NCI-H82 (cell line): ENCODE measurements around the gene NUP188.

Experiments used
- DNase-seq: peaks from one replicate; lab custom pipeline; 2025; lab: John Stamatoyannopoulos, UW

NUP188 gene

DNA sequence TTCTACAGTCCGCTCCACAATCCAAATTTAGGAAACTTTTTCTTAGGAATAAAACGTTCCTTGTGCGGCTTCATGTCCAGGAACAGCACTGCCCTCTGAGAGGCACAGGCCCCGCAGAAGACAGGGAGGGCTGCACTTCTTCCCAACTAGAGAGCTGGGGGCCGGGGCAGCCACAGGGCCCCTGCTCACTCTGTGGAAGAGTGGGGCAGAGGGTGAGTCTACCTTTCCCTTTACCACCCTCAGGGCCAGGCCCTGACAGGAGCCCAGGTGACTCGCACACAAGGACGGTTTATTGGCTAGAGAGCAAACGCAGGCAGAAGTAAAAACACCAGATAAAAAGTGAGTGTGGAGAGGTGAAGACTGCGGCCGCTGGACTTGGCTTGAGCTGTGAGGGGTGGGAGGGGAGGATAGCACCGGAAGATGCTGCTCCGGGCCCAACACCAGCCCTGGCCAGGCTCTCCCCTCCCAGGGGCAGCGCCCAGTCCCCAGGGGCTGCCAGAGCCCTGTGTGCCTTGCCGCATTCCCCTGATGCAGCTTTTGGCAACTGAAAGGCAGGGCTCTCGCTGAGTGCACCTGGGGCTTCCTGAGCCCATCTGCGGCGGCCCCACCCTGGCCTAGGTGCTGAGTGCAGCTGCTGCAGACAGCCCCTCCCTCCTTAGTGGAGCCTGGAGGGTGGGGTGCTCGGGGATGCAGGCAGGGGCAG lies 60.4 kb downstream of the NUP188 start:
- DNase-seq, result no peak

DNA sequence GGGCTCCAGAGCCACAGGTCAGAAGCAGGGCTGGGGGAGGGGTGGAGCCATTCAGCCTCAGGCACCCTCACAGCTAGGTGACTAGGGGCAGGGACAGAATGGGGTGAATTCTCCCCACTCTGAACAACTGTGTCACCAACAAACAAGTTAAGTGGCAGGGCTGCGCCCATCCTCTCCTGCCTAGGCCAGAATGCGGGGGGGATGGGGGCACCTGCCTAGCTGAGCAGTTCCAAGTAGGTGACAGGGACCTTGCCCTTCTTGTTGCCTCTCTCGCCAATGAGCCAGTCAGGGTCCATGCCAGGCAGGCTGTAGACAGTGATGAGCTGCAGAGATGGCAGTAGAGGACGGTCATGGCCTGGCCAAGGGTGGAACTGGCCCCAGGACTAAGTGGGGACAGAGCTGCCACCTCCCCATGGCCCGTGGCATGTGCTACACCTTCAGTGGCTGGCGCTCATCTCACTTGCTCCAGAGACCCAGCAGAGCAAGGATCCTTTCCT lies 61.0 kb downstream of the NUP188 start:
- DNase-seq, result no peak

DNA sequence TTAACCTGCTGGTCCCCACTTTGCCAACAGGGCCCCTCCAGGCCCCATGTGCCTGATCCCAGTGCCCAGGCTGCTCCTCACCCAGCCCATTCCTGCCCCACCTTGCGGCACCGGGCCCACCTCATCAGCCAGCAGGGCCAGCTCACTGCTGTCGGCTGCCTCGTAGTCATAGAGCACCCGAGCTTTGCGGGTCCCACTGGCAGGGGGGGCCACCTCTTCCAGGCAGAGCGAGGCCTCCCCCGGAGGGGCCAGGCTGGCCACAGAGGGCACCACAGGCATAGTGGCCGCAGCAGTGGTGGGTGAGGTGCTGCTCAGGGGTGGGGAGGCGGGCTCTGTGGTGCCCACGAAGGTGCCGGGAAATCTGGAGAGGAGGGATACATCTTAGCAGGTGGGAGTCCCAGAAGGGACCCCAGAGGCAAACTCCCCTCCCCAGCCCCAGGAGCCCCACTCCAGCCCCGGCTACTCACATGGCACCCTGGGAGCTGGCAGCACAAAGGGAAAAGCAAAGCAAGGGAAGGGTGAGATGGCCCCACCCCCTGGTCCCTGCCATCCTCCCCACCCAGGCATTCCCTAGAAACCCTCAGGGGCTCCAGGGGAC lies 61.6 kb downstream of the NUP188 start:
- no peak for DNase-seq

DNA sequence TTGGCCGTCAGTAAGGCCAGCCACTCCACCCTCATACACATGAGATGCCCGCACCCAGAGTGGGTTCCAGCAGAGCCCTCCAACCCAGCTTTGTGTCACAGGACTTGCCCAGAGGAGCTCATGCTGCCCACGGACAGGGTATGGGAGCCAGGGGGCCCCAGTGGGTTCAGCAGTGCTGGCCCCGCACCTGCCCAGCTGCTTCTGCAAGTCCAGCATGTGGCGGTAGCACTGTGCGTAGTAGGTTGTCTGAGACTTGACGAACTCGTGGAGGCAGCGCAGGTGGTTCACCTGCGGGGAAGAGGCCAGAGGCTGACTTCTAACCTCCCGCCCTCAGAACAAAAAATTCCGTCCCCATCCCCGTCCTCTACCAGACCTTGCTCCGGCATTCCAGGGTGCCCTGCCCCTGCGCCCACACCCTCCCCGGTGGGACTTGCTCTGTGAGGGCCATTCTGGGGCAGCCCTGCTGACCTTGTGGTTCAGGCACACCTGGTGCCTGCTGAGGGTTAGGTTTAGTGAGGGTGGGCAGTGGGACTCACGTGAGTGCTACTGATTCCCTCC lies 62.2 kb downstream of the NUP188 start:
- DNase-seq, result no peak

DNA sequence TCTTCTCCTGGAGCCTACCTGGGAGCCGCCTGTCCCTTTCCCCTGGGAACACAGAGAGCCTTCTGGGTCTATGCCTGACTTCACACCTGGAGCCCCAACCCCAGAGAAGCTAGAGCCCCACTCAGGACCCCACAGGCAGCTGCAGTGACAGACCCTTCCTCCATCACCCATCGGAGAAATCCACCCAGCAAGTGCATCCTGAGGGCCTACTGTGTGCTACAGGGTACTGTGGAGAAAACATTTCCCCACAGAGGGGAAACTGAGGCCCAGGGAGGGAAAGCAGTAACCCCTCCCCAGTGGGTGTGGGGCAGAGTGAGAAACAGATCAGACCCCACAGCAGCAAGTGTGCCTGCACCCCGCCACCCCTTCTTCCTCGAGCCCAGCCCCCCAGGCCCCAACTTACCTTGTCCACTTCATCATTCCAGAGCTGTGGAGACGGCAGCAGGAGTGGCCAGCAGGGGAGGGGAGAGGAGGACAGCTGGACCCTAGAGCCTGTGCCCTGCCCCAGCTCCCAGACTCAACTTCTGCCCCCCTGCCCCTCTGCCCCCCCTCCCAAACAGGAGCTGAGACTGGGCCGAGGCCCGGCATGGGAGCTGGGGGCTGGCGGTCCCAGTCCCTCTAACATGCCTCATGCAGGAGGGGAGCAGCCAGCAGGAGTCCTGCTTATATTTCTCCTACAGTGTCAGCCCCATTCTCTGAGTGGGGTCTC lies 62.9 kb downstream of the NUP188 start:
- no peak for DNase-seq

DNA sequence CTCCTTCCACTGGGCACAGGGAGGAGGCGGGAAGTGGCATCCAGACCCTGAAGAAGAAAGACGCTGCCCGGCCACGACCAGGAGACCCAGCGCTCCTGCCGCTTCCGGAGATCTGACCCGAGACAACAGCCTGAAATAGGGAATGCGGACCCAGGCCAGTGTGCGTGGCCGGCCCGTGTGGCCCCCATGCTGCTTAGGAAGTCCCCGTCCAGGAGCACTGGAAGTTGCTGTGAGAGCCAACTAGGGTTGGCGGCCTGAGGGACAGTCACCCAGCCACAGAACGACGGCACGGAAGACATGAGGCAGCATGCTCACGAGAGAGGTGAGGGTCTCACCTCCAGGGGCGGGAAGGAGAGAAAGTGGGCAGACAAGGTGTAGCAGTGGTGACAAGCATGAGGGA lies 63.7 kb downstream of the NUP188 start:
- no peak for DNase-seq

DNA sequence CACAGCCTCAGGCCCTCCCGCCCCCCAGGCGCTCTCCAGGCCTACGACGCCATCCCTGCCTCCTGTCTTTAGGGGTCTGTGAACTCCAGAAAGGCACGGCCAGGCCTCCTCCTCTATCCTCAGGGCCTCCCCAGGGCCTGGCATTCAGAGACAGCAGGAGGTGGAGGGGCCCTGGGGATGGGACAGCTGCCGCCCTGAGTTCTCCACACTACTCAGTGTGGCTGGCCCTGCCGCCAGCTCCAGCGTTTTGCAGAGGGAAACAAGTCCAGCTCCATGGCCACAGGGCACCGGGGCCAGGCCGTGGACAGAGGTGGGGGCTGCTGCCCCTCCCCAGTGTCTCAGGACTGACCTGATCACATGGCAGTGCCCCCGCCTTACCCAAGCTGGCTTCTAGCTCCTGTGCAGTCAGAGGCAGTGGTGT lies 64.3 kb downstream of the NUP188 start:
- peak; percentile 52 for DNase-seq

DNA sequence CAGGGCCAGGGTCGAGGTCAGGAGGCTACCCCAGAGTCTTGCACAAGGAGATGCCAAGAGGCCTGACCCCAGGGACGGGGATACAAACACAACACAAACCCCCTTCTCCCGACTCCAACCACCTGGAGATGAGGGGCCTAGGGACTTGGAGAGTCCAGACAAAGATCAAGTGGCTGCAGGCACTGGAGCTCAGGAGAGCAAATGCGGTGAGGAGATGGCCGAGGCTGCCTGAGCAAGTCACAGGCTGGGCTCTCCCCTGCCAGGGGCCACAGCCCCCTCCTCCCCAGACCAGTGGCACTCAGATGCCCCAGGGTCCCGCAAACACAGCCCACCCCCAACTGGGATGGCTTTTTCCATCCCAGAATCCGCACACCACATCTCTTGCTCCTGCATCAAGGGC lies 64.8 kb downstream of the NUP188 start:
- no peak for DNase-seq

DNA sequence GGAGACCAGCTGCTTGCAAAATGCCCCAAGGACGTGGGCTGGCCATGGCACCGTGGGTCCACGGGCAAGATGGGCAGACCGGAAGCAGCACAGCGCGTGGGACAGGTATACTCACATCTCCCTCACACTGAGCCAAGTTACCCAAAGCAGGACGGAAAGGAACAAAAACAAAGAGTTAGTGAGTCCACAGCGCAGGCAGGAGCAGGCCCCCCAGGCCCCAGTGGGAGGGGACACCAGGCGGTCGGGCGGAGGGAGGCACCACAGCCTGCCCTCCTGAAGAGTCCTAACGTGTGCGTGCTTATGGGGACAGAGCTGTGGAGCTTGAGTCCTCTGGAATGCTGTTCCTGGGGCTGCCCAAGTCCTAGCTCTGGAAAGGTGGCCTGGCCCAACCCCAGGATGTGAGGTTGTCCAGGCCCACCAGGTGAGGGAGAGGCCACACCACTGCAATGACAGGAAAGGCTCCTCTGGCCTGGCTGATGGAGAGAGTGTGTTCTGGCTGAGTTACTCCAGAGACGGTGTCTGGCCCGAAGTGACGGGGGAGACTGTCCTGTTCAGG lies 65.5 kb downstream of the NUP188 start:
- no peak for DNase-seq

DNA sequence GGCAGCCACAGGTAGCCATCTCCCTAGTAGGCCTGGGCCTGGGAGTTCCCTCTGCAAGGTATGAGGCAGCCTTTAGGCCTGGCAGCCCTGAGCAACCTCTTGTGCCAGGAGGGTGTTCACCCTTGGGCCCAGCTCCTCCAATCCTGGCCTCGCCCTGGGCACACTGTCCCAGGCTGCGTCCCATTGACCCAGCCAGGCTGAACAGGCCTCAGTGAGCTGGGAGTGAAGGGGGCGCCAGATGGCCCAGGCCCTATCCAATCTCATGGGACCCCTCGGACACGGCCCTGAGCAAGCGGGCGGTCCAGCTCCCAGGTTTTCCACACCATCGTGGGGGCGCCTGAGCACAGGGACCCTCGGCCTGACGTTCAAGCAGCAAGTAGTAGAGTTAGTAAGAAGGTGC lies 66.2 kb downstream of the NUP188 start:
- no peak for DNase-seq

DNA sequence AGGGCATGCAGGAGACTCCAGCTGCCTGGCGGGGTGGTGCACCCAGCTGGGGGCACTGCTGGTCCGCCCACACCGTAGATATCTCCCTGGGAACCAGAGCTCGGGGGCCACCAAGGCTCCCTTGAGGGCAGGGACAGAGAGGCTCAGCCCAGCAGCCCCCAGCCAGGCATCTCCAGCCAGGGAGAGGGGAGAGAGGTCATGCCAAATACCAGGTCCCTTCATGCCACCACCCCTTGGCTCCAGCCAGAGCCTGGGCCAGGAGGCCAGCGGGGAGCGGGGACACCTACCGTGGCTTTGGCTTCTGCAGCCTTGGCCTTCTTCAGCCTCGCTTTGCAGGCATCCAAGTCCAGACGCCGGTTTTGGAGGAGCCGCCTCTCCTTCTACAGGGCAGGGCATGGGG lies 66.6 kb downstream of the NUP188 start:
- no peak for DNase-seq

DNA sequence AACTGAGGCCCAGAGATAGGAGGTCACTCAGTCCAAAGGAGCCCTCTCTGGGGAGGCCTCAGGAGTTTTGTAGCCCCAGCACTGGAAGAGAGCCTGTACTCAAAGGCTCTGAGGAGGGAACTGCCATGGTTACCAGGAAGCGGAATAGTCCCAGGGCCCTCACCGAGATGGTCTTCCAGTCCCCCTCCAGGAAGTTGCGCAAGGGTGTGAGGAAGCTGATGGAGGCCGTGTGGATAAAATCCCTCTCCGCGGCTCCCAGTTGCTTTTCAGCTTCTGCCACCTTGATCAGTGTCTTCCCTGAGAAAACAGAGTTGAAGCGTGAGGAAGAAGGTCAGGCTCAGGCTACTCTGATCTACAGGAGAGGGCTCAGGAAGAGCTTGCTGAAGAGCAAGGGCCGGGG lies 67.1 kb downstream of the NUP188 start:
- no peak for DNase-seq

DNA sequence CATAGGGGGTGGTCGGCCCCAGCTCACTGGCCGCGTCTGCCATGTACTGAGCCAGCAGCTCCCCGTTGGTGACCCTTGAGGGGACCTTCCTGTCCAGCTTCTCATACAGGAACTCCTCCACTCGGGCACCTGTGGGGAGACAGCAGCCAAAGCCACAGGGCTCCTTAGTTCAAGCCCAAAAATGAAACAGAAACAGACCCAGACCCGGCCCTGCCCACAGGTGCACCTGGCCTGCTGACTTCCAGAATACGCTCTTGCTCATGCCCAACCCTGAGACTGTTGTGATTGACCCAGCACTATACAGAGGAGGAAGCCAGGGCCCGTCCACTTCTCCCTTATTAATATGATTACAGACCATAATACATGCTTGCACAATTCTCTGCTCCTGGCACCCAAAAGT lies 73.6 kb downstream of the NUP188 start:
- DNase-seq, result no peak

DNA sequence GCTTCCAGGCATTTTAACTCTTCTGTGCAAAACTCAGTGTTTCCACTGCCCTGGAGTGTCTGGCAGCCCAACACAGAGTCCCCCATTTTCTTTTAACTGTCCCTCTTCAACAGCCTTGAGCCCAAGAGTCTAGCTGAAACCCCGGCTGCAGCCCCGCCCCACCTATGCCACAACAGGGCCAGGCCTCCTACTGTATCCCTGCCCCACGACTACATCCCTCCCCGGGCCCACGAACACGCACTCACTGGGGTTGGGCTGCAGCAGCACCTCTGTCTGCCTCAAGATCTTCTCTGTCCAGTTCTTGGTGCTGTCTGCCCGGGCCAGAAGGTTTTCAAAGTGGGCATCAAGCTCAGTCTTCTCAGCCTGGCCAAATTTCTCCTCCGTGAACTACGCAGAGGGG lies 74.5 kb downstream of the NUP188 start:
- no peak for DNase-seq

DNA sequence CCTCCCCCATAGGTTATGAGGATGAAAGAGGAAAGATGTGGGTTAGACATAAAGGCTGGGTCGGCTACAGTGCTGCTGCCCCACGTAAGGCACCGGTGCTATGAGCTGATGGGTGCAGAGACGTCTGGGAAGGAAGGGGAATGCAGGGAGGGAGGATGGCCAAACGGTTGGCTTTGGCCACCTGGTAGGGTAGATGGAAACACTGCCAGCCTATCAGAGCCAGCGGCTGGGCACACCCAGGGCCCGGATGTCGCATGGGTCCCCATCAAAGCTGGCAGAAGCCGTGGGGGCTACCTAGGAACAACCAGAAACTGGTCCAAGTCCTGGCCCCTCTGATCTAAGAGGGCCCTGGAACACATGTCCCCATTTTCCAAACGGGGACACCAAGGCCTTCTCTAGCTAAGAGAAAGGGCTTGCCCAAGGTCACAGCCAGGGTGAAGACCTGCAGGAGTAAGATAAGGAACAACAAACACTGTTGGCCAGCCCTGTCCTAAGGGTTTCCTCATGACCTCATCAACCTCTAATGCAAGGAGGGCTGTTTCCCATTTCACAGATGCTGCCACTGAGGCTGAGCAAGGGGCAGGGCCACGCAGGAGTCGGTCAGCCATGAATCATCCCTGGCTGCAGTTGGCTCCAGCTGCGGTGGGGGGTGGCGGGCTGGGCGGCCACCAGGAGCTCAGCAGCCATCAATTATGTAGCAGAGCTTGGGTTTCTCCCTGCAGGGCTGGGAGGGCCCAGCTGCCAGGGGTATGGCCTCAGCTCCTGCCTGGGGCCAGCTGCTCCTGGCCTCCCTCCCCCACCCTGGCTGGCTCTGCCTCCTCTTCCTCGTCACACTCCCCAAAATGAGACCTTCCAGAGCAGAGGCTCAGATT lies 75.8 kb downstream of the NUP188 start:
- peak; percentile 94 for DNase-seq

DNA sequence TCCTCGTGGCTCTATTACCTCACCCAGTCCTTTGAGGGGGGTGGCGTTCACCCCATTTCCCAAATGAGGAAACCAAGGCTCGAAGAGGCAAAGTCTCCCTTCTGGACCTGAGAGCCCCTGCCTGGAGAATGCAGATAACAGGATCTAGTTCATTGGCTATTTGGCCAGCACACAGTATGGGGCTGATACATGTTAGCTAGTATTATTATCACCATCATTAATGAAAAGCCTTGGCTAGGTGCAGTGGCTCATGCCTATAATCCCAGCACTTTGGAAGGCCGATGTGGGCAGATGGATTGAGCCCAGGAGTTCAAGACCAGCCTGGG lies 76.4 kb downstream of the NUP188 start:
- peak; percentile 83 for DNase-seq

DNA sequence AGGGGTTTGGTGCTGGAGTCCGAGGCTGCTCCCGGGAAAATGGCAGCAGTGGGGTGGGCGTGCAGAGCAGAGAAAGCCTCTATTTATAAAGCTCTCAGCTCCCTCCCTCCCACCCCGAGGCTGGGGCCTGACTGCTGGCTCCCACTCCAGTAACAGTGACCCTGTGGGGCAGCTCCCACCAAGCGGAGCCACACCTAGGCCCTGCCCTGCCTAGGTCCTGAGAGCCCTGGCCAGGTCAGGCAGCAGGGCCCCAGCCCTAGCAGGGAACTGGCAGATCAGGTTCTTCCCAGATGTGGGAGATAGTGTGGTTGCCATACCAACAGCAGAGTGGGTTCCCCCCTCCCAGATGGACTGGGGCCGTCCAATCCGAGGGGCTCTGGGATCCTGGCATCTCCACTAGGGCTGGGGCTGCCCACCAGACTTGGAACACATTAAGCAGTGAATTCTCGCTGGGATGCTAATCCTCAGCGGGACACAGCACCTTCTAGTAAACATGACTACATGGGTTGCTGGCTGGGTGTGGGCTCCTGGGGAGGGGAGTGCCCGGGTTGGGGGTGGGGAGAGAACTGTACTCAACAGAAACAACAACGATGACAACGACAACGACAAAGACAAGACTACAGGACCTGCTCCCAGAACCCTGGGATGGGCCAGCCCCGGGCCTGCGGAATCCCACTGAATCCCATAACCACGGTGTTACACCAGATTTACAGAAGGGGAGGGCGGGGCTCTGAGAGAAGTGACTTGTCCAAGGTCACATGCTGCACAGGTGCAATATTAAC lies 79.1 kb downstream of the NUP188 start:
- peak; percentile 68 for DNase-seq

DNA sequence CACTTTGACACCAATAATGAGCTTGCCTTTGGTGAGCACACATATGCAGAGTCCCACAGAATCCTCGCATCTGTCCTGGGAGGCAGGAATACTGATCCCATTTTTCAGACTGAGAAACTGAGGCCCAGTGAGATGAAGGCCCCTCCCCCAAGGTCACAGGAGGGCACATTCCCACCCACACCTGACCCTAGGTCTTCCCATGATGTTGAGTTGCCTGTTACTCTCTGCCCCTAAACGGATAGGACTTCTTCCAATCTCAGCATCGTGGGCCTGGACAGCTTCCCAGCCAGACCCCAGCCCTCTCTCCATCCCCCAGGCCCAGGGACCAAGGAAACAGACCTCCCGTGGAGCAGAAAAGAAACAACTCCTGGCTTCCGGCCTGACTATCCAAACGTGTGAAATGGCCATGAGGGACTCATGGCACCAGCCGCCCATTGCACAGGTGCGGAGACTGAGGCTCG lies 79.8 kb downstream of the NUP188 start:
- no peak for DNase-seq

DNA sequence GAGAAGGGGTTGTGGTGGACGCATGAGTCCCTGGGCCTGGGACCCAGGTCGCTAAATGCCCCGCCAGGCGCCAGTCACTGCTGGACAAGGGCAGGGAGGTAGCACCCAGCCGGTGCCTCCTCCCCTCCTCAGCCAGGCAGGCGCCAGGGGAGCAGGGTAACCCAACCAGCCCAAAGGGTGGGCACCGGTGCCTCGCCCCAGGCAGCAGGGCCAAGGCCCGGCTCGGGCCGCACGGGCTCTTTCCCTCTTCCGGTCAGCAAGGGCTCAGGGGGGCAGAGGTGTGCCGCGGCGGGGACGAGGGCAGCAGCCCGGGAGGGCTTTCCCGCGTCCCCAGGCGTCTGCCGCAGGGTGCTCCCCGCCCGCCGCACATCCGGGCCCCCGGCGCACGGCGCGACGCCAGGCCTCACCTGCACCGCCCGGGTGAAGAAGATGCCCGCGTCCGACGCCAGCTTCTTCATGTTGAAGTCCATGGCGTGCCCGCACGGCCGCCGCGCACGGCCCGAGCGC lies 80.2 kb downstream of the NUP188 start:
- peak; percentile 79 for DNase-seq

DNA sequence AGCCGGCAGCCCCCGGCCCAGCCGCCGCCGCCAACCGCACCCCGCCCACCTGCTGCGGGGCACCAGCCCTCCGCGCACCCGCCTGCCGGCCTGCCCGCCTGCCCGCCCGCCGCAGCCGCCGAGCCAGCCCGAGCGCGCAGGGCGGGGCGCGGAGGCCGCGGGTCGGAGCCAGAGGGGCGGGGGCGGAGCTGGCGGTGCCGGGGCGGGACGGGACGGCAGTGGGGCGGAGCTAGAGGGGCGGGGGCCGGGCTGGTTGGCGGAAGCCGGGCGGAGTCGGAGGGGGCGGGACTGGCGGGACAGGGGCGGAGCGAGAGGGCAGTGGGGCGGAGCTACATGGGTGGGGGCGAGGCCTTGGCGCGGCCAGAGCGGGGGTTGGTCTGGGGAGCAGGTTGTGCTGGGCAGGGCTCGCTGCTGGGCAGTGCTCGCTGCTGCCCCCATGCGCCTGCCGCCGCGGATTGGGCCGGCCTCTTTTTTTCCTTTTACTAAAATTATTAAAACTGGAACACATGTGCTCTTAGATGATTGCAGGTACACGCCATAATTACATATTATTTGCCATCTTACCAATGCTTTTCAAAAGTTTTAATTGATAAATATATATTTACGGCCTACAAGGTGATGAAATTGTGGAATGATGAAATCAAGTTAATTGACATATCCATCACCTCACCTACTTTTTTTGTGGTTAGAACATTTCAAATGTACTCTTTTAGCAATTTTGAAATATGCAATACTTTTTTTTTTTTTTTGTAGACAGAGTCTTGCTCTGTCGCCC lies 80.9 kb downstream of the NUP188 start, which contains the start of gene SH3GLB2:
SH3GLB2 (minus strand) TSS at position 140 of the 775 bp plus-strand sequence. CDS start 177 bp downstream, outside the sequence.
- DNase-seq, result peak; percentile 93
